ENCODE data around the gene CACNA2D4. TPM values are rescaled to one million over a fixed set of nuclear protein-coding genes. Genes with fewer than 3 reads are reported as not detected.

CACNA2D4 gene
- total and polyA plus RNA-seq, 2 of the 13 experiments (the other 11 are each of a cell fraction or from before 2014, with no cell fraction given), result 14.2 to 136 TPM

- FAIRE-seq, result no peak
- BruUV-seq (replicated peaks), result no TSS peak
- no peak for DNase-seq (ENCODE audit: low spot score)
These were observed 74.8 kb downstream of the CACNA2D4 start for GRCh38 chr12:1843641-1844005.

More at GRCh38 chr12:1843641-1844005, 74.8 kb downstream of the CACNA2D4 start:
- Histone ChIP-seq H3K4me1 (ENCODE audit: insufficient read depth, low read length) (peaks cover 36% of the 10 kb centered on the region), H3K9ac (ENCODE audit: insufficient read depth, low read depth, low read length) (no peak overlapping the region), H3K79me2 (ENCODE audit: insufficient read depth, low read length) (no peaks in the 10 kb centered on the region), H4K20me1 (ENCODE audit: insufficient read depth, low read length) (no peaks in the 10 kb centered on the region), H3K9me3 (ENCODE audit: low read length) (no peaks in the 10 kb centered on the region), H3K4me2 (ENCODE audit: low read depth, low read length) (no peak overlapping the region), H3K27me3 (ENCODE audit: control insufficient read depth in 1 of 2, insufficient read depth in 2 of 2, low read length in 2 of 2) (peaks cover 9 to 42% of the 10 kb centered on the region in 2 experiments), H3K27ac (ENCODE audit: extremely low read length, insufficient read depth, low read length) (no peak overlapping the region), H2AFZ (ENCODE audit: low read length) (no peak overlapping the region), H3K4me3 (replicated peaks in 1 of 3; ENCODE audit: insufficient read depth in 1 of 3, low read depth in 2 of 3, low read length in 3 of 3) (no peak overlapping the region), H3K36me3 (replicated peaks in 1 of 2; ENCODE audit: control insufficient read depth in 1 of 2, insufficient read depth in 2 of 2, low read length in 2 of 2) (no peaks in the 10 kb centered on the region)
- no peak for ATAC-seq
- in situ Hi-C loops (cut with HindIII; ENCODE audit: extremely low pct_ligation_motif_present, low pct_unique_long_range_greater_than_20kb) (no loop called here), intact Hi-C loops (cut with micrococcal nuclease; ENCODE audit: unreplicated experiment) (no loop called here)
- CTCF ChIA-PET (ENCODE audit: low intra/inter-chr PET ratio, low total read pairs), result no interaction called here
- POLR2A ChIA-PET, result no interaction called here
- TF ChIP-seq RORA (CRISPR knock-in tag; IDR thresholded peaks at IDR 0.05), result no peak
- TF ChIP-seq BCL6 (CRISPR knock-in tag; IDR thresholded peaks at IDR 0.05), result no peak
- TF ChIP-seq ARID2 (CRISPR knock-in tag; IDR thresholded peaks at IDR 0.05; ENCODE audit: borderline replicate concordance), result no peak
- no peak for TF ChIP-seq PHF21A (CRISPR knock-in tag; IDR thresholded peaks at IDR 0.05)
- no peak for TF ChIP-seq ATAD3A (CRISPR knock-in tag; IDR thresholded peaks at IDR 0.05)
- no peak for TF ChIP-seq NR2F6 (IDR thresholded peaks at IDR 0.05)
- no peak for TF ChIP-seq NR2F6 (CRISPR knock-in tag; IDR thresholded peaks at IDR 0.05)
- no peak for TF ChIP-seq ZKSCAN8 (CRISPR knock-in tag; IDR thresholded peaks at IDR 0.05; ENCODE audit: borderline replicate concordance)
- no peak for TF ChIP-seq DDIT3 (CRISPR knock-in tag; IDR thresholded peaks at IDR 0.05)
- TF ChIP-seq SMYD3 (CRISPR knock-in tag; IDR thresholded peaks at IDR 0.05), result no peak
- no peak for TF ChIP-seq REST (IDR thresholded peaks at IDR 0.05; ENCODE audit: borderline replicate concordance in 1 of 2, low read depth in 1 of 2, low read length in 2 of 2)
- no peak for TF ChIP-seq PAXIP1 (CRISPR knock-in tag; conservative IDR thresholded peaks at IDR 0.05)
- TF ChIP-seq RBM22 (optimal IDR thresholded peaks at IDR 0.05; ENCODE audit: low read length), result no peak
- no peak for TF ChIP-seq HHEX (CRISPR knock-in tag; IDR thresholded peaks at IDR 0.05)
- 0% methylated on average over 1 of the region's 3 CpGs for WGBS (ENCODE audit: low lambda C conversion rate)
